Measurements from ENCODE around the gene GLRX2. TPM values are rescaled to one million over a fixed set of nuclear protein-coding genes. Genes with fewer than 3 reads are reported as not detected.

The GLRX2 gene
- polyA plus RNA-seq, 3 donors: 4.2 to 16.1 (median 15.2) TPM

DNA sequence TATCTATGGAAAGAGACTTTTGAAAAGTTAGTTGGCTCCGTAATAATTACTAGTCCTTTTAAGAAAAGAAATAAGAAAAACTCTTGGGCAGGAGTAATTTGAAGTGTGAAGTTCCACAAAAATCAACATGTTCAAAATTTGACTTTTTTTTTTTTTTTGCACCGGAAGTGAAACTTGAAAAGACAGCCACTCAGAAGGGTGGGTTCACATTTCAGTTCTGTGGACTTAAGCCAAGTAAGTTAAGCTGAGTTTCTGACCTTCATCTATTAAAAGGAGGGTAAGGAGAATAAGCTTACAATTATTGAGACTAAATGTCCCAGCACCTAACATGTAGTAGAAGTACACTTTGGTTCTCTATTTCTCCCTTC, 34.8 kb downstream of the GLRX2 start:
- Histone ChIP-seq H3K79me2 (ENCODE audit: insufficient read depth, low read length) (peaks cover 74% of the 10 kb centered on the region), H3K9me3 (replicated peaks in 1 of 2; ENCODE audit: control insufficient read depth in 1 of 2, insufficient read depth in 1 of 2, low read length in 2 of 2) (no peaks in the 10 kb centered on the region), H2AFZ (ENCODE audit: insufficient read depth, low read depth, low read length, poor library complexity, severe bottlenecking) (no peak overlapping the region), H3K27ac (ENCODE audit: low read depth in 1 of 2, low read length in 2 of 2) (peak overlapping the region in 1 of 2 donors; percentile 56), H3K4me1 (ENCODE audit: control insufficient read depth in 1 of 2, insufficient read depth in 2 of 2, low read length in 2 of 2) (peaks cover 4 to 7% of the 10 kb centered on the region in 2 donors), H3K4me2 (replicated peaks; ENCODE audit: extremely low read depth, low read length, poor library complexity, severe bottlenecking) (no peak overlapping the region), H3K27me3 (ENCODE audit: control insufficient read depth in 2 of 2, insufficient read depth in 2 of 2, low read length in 2 of 2) (no peaks in the 10 kb centered on the region), H3K9ac (ENCODE audit: insufficient read depth, low read length, poor library complexity, severe bottlenecking) (no peak overlapping the region), H3K4me3 (replicated peaks in 1 of 3; ENCODE audit: low read depth in 2 of 3, low read length in 3 of 3) (no peak overlapping the region), H4K20me1 (ENCODE audit: insufficient read depth, low read length) (peaks cover 27% of the 10 kb centered on the region), H3K36me3 (replicated peaks in 1 of 2; ENCODE audit: control insufficient read depth in 1 of 2, insufficient read depth in 2 of 2, low read length in 2 of 2) (peaks cover 4 to 21% of the 10 kb centered on the region in 2 donors)
- intact Hi-C loops (cut with micrococcal nuclease): no loop called here
- WGBS (ENCODE audit: insufficient coverage): no CpG with 5 or more reads among the region's 2 CpGs
- no peaks in the 10 kb centered on the region for H3K27me3 Mint-ChIP-seq (ENCODE audit: low read depth in 3 of 3)
- no peaks in the 10 kb centered on the region for H3K9me3 Mint-ChIP-seq
- peaks cover 15 to 25% of the 10 kb centered on the region in 2 donors for H3K36me3 Mint-ChIP-seq
- H3K4me1 Mint-ChIP-seq: peaks cover 11% of the 10 kb centered on the region
- peak overlapping the region in 5 of 7 donors; percentile 8 to 80 (median 65) for H3K27ac Mint-ChIP-seq
- no peak overlapping the region for H3K4me3 Mint-ChIP-seq
- DNase-seq: no peak
- TF ChIP-seq, protein P1, sequence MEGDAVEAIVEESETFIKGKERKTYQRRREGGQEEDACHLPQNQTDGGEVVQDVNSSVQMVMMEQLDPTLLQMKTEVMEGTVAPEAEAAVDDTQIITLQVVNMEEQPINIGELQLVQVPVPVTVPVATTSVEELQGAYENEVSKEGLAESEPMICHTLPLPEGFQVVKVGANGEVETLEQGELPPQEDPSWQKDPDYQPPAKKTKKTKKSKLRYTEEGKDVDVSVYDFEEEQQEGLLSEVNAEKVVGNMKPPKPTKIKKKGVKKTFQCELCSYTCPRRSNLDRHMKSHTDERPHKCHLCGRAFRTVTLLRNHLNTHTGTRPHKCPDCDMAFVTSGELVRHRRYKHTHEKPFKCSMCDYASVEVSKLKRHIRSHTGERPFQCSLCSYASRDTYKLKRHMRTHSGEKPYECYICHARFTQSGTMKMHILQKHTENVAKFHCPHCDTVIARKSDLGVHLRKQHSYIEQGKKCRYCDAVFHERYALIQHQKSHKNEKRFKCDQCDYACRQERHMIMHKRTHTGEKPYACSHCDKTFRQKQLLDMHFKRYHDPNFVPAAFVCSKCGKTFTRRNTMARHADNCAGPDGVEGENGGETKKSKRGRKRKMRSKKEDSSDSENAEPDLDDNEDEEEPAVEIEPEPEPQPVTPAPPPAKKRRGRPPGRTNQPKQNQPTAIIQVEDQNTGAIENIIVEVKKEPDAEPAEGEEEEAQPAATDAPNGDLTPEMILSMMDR (IDR thresholded peaks at IDR 0.05): peak; percentile 27

DNA sequence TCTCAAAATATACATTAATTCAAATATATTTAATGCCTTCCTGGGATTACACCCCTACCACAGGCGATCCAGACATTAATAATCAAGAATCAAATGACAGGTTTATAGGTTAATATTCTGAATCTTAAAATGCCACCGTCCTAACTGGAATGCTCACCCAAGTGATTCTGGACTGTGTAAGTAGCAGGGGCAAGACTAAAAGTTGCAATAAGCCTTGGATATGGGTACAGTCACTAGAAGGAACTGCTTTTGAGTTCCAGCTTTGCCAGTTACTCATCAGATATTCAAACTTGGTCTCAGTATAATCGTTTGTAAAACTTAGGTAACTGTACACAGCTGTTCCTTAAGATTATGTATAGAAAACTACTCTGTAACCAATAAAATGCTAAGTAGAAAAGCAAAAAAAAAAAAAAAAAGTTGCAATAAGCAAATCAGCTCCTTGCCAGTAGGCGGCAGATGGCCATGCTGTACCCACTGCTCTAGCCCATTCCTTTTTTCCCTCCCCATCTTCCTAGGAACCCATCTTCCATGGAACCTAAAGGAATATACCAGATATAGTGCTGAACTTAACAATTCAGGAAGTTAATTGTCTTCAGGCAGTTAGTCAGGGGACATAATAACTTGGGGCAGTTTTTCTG, 35.3 kb downstream of the GLRX2 start:
- Histone ChIP-seq H3K4me3 (replicated peaks in 1 of 3; ENCODE audit: low read depth in 2 of 3, low read length in 3 of 3) (no peak overlapping the region), H3K4me2 (replicated peaks; ENCODE audit: extremely low read depth, low read length, poor library complexity, severe bottlenecking) (no peak overlapping the region), H2AFZ (ENCODE audit: insufficient read depth, low read depth, low read length, poor library complexity, severe bottlenecking) (no peak overlapping the region), H3K27ac (ENCODE audit: low read depth in 1 of 2, low read length in 2 of 2) (peak overlapping the region in 1 of 2 donors; percentile 56), H3K79me2 (ENCODE audit: insufficient read depth, low read length) (peaks cover 76% of the 10 kb centered on the region), H3K4me1 (ENCODE audit: control insufficient read depth in 1 of 2, insufficient read depth in 2 of 2, low read length in 2 of 2) (peaks cover 4 to 7% of the 10 kb centered on the region in 2 donors), H3K36me3 (replicated peaks in 1 of 2; ENCODE audit: control insufficient read depth in 1 of 2, insufficient read depth in 2 of 2, low read length in 2 of 2) (peaks cover 4 to 21% of the 10 kb centered on the region in 2 donors), H4K20me1 (ENCODE audit: insufficient read depth, low read length) (peaks cover 31% of the 10 kb centered on the region), H3K9ac (ENCODE audit: insufficient read depth, low read length, poor library complexity, severe bottlenecking) (no peak overlapping the region), H3K27me3 (ENCODE audit: control insufficient read depth in 2 of 2, insufficient read depth in 2 of 2, low read length in 2 of 2) (no peaks in the 10 kb centered on the region), H3K9me3 (replicated peaks in 1 of 2; ENCODE audit: control insufficient read depth in 1 of 2, insufficient read depth in 1 of 2, low read length in 2 of 2) (no peaks in the 10 kb centered on the region)
- 100% methylated on average over 1 of the region's 4 CpGs for WGBS (ENCODE audit: insufficient coverage)
- H3K4me1 Mint-ChIP-seq: peaks cover 11% of the 10 kb centered on the region
- peaks cover 15 to 24% of the 10 kb centered on the region in 2 donors for H3K36me3 Mint-ChIP-seq
- intact Hi-C loops (cut with micrococcal nuclease): no loop called here
- no peak overlapping the region for H3K4me3 Mint-ChIP-seq
- TF ChIP-seq, protein P1 (IDR thresholded peaks at IDR 0.05): peak; percentile 40
- H3K27me3 Mint-ChIP-seq (ENCODE audit: low read depth in 3 of 3): peaks cover 0 to 1% (median 0%) of the 10 kb centered on the region in 3 donors
- no peaks in the 10 kb centered on the region for H3K9me3 Mint-ChIP-seq
- peak in 2 of 3 donors; percentile 5 to 10 for DNase-seq
- H3K27ac Mint-ChIP-seq: peak overlapping the region in 6 of 7 donors; percentile 8 to 80 (median 54)
